HG02970 (cell line): Measurements from ENCODE around the gene RSPO4.

Experiments
- ATAC-seq: cut with Tn5 transposase; IDR thresholded peaks from one replicate; pipeline ENCODE4 v1.9.1; 2021; ENCODE audit warnings: mild to moderate bottlenecking, moderate library complexity, moderate number of reproducible peaks; ENCODE audit not compliant: unreplicated experiment, low FRiP score

RSPO4 gene

DNA sequence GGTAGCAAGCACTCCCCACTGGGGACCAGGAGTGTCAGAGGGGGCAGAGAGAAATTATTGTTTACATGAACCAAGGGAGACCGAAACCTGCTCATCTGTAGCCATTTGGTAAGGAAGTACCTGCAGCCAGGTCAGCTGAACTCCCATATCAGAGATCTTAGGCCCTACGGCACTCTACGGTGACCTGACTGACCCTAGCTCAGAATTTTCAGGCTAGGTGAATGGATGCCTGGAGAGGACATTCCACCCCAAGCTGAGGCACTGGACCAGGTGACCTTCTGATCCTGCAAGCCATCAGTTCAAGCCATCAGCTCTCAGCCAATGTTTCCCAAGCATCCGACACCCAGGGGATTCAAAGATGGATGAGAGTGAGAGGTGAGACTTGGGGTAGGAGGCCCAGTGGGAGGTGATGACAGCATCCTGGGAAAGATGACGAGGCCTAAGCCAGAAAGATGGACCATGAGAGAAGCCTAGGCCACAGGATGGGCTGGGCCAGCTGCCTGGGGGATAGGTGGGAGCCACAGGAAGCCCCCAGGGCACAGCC lies 88.7 kb downstream of the RSPO4 start:
- ATAC-seq: no peak

DNA sequence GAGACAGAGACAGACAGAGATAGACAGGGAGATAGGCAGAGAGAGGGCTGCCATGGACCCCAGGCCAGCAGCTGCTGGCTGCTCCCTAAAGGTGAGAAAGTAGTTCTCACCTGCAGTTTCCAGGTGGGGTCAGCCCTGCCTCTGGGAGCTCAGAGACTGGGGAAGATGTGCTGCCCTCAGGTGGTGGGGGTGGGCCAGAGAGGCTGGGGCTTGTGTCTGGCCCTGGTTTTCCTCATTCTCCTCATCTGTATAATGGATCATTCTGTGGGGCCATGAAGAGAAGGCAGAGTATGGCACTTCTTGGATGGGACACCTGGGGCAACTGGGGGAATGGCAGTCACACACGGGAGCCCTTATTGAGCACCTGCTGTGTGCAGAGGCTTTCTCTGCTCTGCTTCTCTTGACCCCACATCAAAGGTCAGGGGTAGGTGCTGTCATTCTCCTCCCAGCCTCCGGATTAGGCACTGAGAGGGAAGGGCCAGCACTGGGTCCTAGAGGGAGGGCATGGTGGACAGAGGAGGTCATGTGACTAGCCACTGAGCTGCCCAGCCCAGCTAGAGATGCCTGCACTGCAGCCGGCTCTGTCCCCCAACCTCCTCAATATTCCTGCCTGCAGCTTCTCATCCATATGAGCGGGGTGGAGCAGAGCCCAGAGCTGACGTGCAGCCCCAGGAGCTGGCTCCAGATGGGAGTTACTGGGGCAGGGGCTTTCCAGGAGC lies 90.1 kb downstream of the RSPO4 start:
- no peak for ATAC-seq

DNA sequence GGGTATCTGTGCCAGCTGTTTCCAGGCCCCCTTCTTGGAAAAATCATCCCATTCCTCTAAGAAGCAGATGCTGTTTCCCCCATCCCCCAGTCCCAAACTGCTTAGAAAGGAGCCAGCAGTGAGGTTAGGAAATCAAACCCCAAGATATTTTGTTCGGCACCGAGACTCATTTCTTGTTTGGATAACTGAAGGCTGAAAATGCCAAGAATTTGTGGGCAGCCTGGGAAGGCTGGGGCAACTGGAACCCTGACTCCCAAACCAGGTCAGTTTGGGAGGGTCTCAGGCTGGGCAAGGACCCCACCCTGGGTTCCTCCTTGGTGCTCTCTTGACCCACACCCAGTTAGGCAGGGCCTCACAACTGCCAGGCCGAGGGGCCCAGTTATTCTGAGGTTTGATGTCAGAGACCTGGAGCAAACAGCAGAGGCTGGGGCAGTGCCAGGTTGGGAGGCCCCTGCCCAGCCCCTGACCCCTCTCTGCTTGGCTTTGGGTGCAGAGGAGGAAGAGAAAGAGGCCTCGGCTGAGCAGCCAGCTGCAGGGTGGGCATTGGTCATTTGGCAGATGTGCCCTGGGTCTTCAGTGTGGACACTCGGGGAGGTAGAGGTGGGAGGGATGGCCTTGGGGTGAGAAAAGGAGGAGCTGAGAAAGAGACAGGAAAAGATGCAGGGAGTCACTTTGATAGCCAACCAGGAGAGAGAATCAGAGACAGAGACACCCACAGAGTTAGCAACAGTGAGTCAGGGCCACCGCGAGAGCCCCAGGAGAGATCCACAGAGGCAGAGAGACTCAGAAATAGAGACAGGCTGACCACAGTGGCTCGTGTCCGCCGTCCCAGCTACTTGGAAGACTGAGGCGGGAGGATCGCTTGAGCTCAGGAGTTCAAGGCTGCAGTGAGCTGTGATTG lies 91.0 kb downstream of the RSPO4 start:
- ATAC-seq: no peak

DNA sequence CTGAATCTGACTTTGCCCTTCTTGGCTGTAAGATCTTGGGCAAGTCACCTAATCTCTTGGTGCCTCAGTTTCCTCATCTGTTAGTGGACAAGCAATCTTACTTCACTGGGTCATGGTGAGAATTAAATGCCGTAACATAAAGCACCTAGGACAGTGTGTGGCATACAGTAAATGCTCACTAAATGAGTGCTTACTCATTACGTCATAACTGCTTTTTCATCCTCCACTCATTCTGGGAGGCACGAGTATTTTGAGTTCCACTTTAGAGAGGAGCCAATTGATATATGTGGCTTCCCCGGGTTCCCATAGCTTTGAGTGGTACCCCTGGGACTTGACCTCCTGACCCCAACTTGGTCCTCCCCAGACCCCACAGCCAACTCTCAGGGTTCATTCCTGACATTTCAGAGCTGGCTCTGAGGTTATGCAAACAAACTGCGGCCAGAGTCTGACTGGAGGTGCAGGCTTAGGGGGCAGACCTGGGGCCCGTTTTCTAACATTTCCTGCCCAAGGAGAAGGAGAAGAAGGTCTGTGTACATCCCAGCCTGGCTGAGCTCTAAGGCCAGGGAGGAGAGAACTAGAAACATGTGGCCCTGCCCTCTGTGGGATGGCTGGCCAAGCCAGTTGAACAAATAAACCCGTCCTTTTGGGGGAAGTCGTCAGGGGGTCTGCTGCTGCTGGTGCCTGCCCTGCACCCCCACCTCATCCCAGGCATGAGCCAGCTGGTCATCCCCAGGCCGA lies 91.8 kb downstream of the RSPO4 start:
- ATAC-seq: no peak

DNA sequence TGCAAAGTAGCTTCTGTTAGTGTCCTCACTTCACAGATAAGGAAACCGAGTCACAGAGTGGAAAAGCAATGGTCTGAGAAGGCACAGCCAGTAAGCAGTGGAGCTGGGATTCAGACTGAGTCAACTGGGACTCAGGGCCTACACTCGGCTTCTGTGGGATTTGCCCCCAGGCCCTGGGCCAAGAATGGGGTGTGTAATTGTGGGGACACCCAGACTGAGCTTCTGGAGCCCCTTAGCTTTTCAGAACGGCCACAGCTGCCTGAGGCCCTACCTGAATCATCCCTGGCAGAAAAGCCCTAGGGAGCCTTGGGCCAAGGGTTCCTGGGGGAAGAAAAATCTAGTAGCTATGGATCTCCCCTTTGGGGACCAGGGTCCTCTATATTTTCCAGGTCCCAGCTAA lies 92.5 kb downstream of the RSPO4 start:
- no peak for ATAC-seq
